Measurements from ENCODE around the gene ARG1.
"Not testable (repeated sequence)": the region's sequence is repeated elsewhere in the genome, so short reads cannot be mapped to it uniquely, and the experiment has no call there.

ARG1 gene

GRCh38 chr6:131572686-131573415, at the start of gene ARG1:
ARG1 (plus strand) TSS chr6:131573226; CDS start chr6:131573283, 57 bp downstream.
- DNase-seq (ENCODE audit: low read depth, low spot score), result no peak

- DNase-seq (ENCODE audit: low read depth, low spot score), result no peak
These were observed 48.9 kb upstream of the ARG1 start for GRCh38 chr6:131523988-131524673.

GRCh38 chr6:131524695-131525336, 48.2 kb upstream of the ARG1 start:
- DNase-seq (ENCODE audit: low read depth, low spot score), result no peak

GRCh38 chr6:131530936-131531335, 42.1 kb upstream of the ARG1 start:
- DNase-seq (ENCODE audit: low read depth, low spot score), result not testable (repeated sequence)

GRCh38 chr6:131531681-131532080, 41.3 kb upstream of the ARG1 start:
- DNase-seq (ENCODE audit: low read depth, low spot score), result not testable (repeated sequence)

GRCh38 chr6:131532580-131533039, 40.4 kb upstream of the ARG1 start:
- no peak for DNase-seq (ENCODE audit: low read depth, low spot score)

- DNase-seq (ENCODE audit: low read depth, low spot score), result not testable (repeated sequence)
These were observed 34.4 kb upstream of the ARG1 start for GRCh38 chr6:131538615-131539014.

- no peak for DNase-seq (ENCODE audit: low read depth, low spot score)
These were observed 27.7 kb upstream of the ARG1 start for GRCh38 chr6:131545317-131545716.

GRCh38 chr6:131547488-131547887, 25.5 kb upstream of the ARG1 start:
- no peak for DNase-seq (ENCODE audit: low read depth, low spot score)

GRCh38 chr6:131548441-131548840, 24.6 kb upstream of the ARG1 start:
- DNase-seq (ENCODE audit: low read depth, low spot score), result no peak

GRCh38 chr6:131549811-131550210, 23.2 kb upstream of the ARG1 start:
- DNase-seq (ENCODE audit: low read depth, low spot score), result no peak

GRCh38 chr6:131551902-131552301, 21.1 kb upstream of the ARG1 start:
- no peak for DNase-seq (ENCODE audit: low read depth, low spot score)

- DNase-seq (ENCODE audit: low read depth, low spot score), result no peak
These were observed 20.5 kb upstream of the ARG1 start for GRCh38 chr6:131552572-131552971.

- DNase-seq (ENCODE audit: low read depth, low spot score), result no peak
These were observed 17.0 kb upstream of the ARG1 start for GRCh38 chr6:131555992-131556391.

- no peak for DNase-seq (ENCODE audit: low read depth, low spot score)
These were observed 14.1 kb upstream of the ARG1 start for GRCh38 chr6:131558922-131559321.

GRCh38 chr6:131561925-131562707, 10.9 kb upstream of the ARG1 start:
- DNase-seq (ENCODE audit: low read depth, low spot score), result no peak

- DNase-seq (ENCODE audit: low read depth, low spot score), result no peak
These were observed 8.0 kb upstream of the ARG1 start for GRCh38 chr6:131565056-131565455.

- no peak for DNase-seq (ENCODE audit: low read depth, low spot score)
These were observed 4.3 kb upstream of the ARG1 start for GRCh38 chr6:131568726-131569125.

GRCh38 chr6:131574133-131574532, 1.1 kb downstream of the ARG1 start:
- no peak for DNase-seq (ENCODE audit: low read depth, low spot score)

- DNase-seq (ENCODE audit: low read depth, low spot score), result no peak
These were observed 1.7 kb downstream of the ARG1 start for GRCh38 chr6:131574686-131575085.

GRCh38 chr6:131575834-131576478, 2.9 kb downstream of the ARG1 start:
- DNase-seq (ENCODE audit: low read depth, low spot score), result no peak
